ENCODE measurements around the gene KLHL4. TPM values are rescaled to one million over a fixed set of nuclear protein-coding genes. Genes with fewer than 3 reads are reported as not detected.

KLHL4 gene
- total RNA-seq, 2 experiments from 2014 or later, result not detected

- no peak for ATAC-seq (ENCODE audit: poor library complexity)
- no peaks in the 10 kb centered on the region for H3K27me3 Mint-ChIP-seq
- no peak for DNase-seq
- H3K27ac Mint-ChIP-seq, result no peak overlapping the region
- Histone ChIP-seq H3K4me3 (ENCODE audit: low read length) (no peak overlapping the region), H3K36me3 (ENCODE audit: insufficient read depth, low read length) (no peaks in the 10 kb centered on the region), H3K27ac (ENCODE audit: low read depth in 1 of 2, low read length in 2 of 2) (no peak overlapping the region), H3K27me3 (ENCODE audit: control insufficient read depth in 1 of 2, insufficient read depth in 2 of 2, low read length in 2 of 2) (no peaks in the 10 kb centered on the region), H3K4me1 (ENCODE audit: insufficient read depth, low read length) (no peaks in the 10 kb centered on the region), H3K9me3 (ENCODE audit: control insufficient read depth in 1 of 2, insufficient read depth in 1 of 2, low read length in 2 of 2) (no peaks in the 10 kb centered on the region)
- H3K36me3 Mint-ChIP-seq (ENCODE audit: low read depth), result no peaks in the 10 kb centered on the region
- H3K4me1 Mint-ChIP-seq (ENCODE audit: low read depth), result no peaks in the 10 kb centered on the region
- no peaks in the 10 kb centered on the region for H3K9me3 Mint-ChIP-seq
- POLR2A ChIA-PET, result no interaction called here
- CTCF ChIA-PET, result interaction anchor here (0.6 kb wide), 1 partner anchor 1517 kb away, joined by 3 read pairs; no protein-coding TSS in a partner anchor
- no peak for TF ChIP-seq CTCF (IDR thresholded peaks at IDR 0.05)
- no peak overlapping the region for H3K4me3 Mint-ChIP-seq
- intact Hi-C loops (cut with DNase I, micrococcal nuclease), result no loop called here
Measured at GRCh38 chrX:87528487-87528886, 10.9 kb downstream of the KLHL4 start.

GRCh38 chrX:87571964-87572363 lies 54.4 kb downstream of the KLHL4 start:
- intact Hi-C loops (cut with DNase I, micrococcal nuclease), result no loop called here
- H3K27ac ChIP-seq (ENCODE audit: low read depth in 1 of 2, low read length in 2 of 2), result no peak overlapping the region
- Mint-ChIP-seq H3K4me1 (ENCODE audit: low read depth) (no peaks in the 10 kb centered on the region), H3K27ac (no peak overlapping the region), H3K9me3 (no peaks in the 10 kb centered on the region), H3K27me3 (no peaks in the 10 kb centered on the region), H3K4me3 (no peak overlapping the region), H3K36me3 (ENCODE audit: low read depth) (no peaks in the 10 kb centered on the region)
- no peaks in the 10 kb centered on the region for H3K36me3 ChIP-seq (ENCODE audit: insufficient read depth, low read length)
- ATAC-seq (ENCODE audit: poor library complexity) (no peak), DNase-seq (no peak)
- ChIA-PET CTCF (no interaction called here), POLR2A (no interaction called here)
- no peak for TF ChIP-seq CTCF (IDR thresholded peaks at IDR 0.05)
- H3K27me3 ChIP-seq (ENCODE audit: control insufficient read depth in 1 of 2, insufficient read depth in 2 of 2, low read length in 2 of 2), result no peaks in the 10 kb centered on the region
- no peaks in the 10 kb centered on the region for H3K4me1 ChIP-seq (ENCODE audit: insufficient read depth, low read length)
- no peak overlapping the region for H3K4me3 ChIP-seq (ENCODE audit: low read length)
- H3K9me3 ChIP-seq (ENCODE audit: control insufficient read depth in 1 of 2, insufficient read depth in 1 of 2, low read length in 2 of 2), result no peaks in the 10 kb centered on the region

- ATAC-seq (ENCODE audit: poor library complexity), result no peak
- no peak for TF ChIP-seq CTCF (IDR thresholded peaks at IDR 0.05)
- H3K27me3 ChIP-seq (ENCODE audit: control insufficient read depth in 1 of 2, insufficient read depth in 2 of 2, low read length in 2 of 2), result no peaks in the 10 kb centered on the region
- intact Hi-C loops (cut with DNase I, micrococcal nuclease), result no loop called here
- Mint-ChIP-seq H3K27me3 (no peaks in the 10 kb centered on the region), H3K36me3 (ENCODE audit: low read depth) (no peaks in the 10 kb centered on the region), H3K4me1 (ENCODE audit: low read depth) (no peaks in the 10 kb centered on the region), H3K4me3 (no peak overlapping the region), H3K27ac (no peak overlapping the region), H3K9me3 (no peaks in the 10 kb centered on the region)
- H3K4me1 ChIP-seq (ENCODE audit: insufficient read depth, low read length), result no peaks in the 10 kb centered on the region
- no peak for DNase-seq
- no peaks in the 10 kb centered on the region for H3K36me3 ChIP-seq (ENCODE audit: insufficient read depth, low read length)
- ChIA-PET POLR2A (no interaction called here), CTCF (no interaction called here)
- H3K4me3 ChIP-seq (ENCODE audit: low read length), result no peak overlapping the region
- no peaks in the 10 kb centered on the region for H3K9me3 ChIP-seq (ENCODE audit: control insufficient read depth in 1 of 2, insufficient read depth in 1 of 2, low read length in 2 of 2)
- H3K27ac ChIP-seq (ENCODE audit: low read depth in 1 of 2, low read length in 2 of 2), result no peak overlapping the region
Measured at GRCh38 chrX:87572901-87573300, 55.3 kb downstream of the KLHL4 start.
